ENCODE measurements around the gene CDHR3. TPM values are rescaled to one million over a fixed set of nuclear protein-coding genes. Genes with fewer than 3 reads are reported as not detected.

The CDHR3 gene
- total RNA-seq, 1 experiment from 2014 or later: 19.1 TPM

DNA sequence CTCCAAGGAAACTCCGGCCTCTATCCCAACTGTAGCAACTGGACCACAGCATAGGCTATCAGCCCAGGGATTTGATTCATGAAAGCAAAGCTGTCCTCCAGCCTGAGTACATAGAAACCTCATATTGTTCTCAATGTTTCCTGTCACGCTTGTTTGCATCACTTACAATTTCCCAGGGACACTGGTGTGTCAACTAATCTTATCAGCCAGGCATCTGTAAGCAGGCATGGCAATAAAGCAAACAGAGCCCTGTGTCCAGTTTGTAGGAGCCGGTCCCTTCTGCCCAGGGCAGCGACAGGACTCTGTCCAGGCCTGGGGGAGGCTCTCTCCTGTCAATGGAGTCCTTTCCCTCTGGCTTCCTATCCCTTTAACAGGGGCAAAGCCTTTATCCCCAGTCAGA lies 23.0 kb upstream of the CDHR3 start:
- H3K4me1 Mint-ChIP-seq: peaks cover 19% of the 10 kb centered on the region
- peaks cover 5% of the 10 kb centered on the region; the same call in 1 of the 2 replicates for H3K9me3 Mint-ChIP-seq
- H3K27ac Mint-ChIP-seq: no peak overlapping the region; the same call in 1 of the 2 replicates
- ATAC-seq (no peak), DNase-seq (ENCODE audit: low spot score) (no peak)
- TF ChIP-seq GABPB1 (CRISPR knock-in tag; IDR thresholded peaks at IDR 0.05): peak; percentile 78
- no peak for TF ChIP-seq RORB (CRISPR knock-in tag; IDR thresholded peaks at IDR 0.05)
- TF ChIP-seq ZNF512 (CRISPR knock-in tag; IDR thresholded peaks at IDR 0.05; ENCODE audit: borderline replicate concordance): no peak
- TF ChIP-seq NR3C1 (CRISPR knock-in tag; conservative IDR thresholded peaks at IDR 0.05; ENCODE audit: low read depth): no peak
- no peak overlapping the region for H3K4me3 Mint-ChIP-seq
- H3K27me3 Mint-ChIP-seq (ENCODE audit: low read depth): no peaks in the 10 kb centered on the region
- ChIA-PET POLR2A (no interaction called here), CTCF (interaction anchor here (0.8 kb wide), 1 partner anchor 103 kb away, joined by 3 read pairs; no protein-coding TSS in a partner anchor)
- peaks cover 3% of the 10 kb centered on the region; the same call in 1 of the 2 replicates for H3K36me3 Mint-ChIP-seq

GRCh38 chr7:105941596-105941995 lies 21.5 kb upstream of the CDHR3 start:
- H3K27me3 Mint-ChIP-seq (ENCODE audit: low read depth): no peaks in the 10 kb centered on the region
- no peak for ATAC-seq
- H3K27ac Mint-ChIP-seq: no peak overlapping the region
- ChIA-PET POLR2A (no interaction called here), CTCF (no interaction called here)
- peaks cover 5% of the 10 kb centered on the region; the same call in 1 of the 2 replicates for H3K9me3 Mint-ChIP-seq
- H3K36me3 Mint-ChIP-seq: peaks cover 3% of the 10 kb centered on the region; the same call in 1 of the 2 replicates
- H3K4me1 Mint-ChIP-seq: peaks cover 19% of the 10 kb centered on the region
- TF ChIP-seq ZBTB21 (CRISPR knock-in tag; IDR thresholded peaks at IDR 0.05; ENCODE audit: borderline replicate concordance): no peak
- TF ChIP-seq OVOL2 (CRISPR knock-in tag; IDR thresholded peaks at IDR 0.05; ENCODE audit: borderline replicate concordance): no peak
- TF ChIP-seq ZMAT4 (CRISPR knock-in tag; IDR thresholded peaks at IDR 0.05): no peak
- no peak for TF ChIP-seq ZNF512 (CRISPR knock-in tag; IDR thresholded peaks at IDR 0.05; ENCODE audit: borderline replicate concordance)
- no peak for TF ChIP-seq CBFB (CRISPR knock-in tag; IDR thresholded peaks at IDR 0.05; ENCODE audit: low read depth)
- TF ChIP-seq CREB1 (CRISPR knock-in tag; IDR thresholded peaks at IDR 0.05): no peak
- TF ChIP-seq, protein P1, sequence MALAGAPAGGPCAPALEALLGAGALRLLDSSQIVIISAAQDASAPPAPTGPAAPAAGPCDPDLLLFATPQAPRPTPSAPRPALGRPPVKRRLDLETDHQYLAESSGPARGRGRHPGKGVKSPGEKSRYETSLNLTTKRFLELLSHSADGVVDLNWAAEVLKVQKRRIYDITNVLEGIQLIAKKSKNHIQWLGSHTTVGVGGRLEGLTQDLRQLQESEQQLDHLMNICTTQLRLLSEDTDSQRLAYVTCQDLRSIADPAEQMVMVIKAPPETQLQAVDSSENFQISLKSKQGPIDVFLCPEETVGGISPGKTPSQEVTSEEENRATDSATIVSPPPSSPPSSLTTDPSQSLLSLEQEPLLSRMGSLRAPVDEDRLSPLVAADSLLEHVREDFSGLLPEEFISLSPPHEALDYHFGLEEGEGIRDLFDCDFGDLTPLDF (CRISPR knock-in tag; IDR thresholded peaks at IDR 0.05): no peak
- TF ChIP-seq GRHL2 (CRISPR knock-in tag; IDR thresholded peaks at IDR 0.05; ENCODE audit: insufficient replicate concordance, severe bottlenecking): no peak
- no peak for TF ChIP-seq KAT7 (CRISPR knock-in tag; IDR thresholded peaks at IDR 0.05; ENCODE audit: borderline replicate concordance)
- TF ChIP-seq CREM (CRISPR knock-in tag; IDR thresholded peaks at IDR 0.05): no peak
- no peak for TF ChIP-seq PREB (CRISPR knock-in tag; IDR thresholded peaks at IDR 0.05; ENCODE audit: borderline replicate concordance)
- no peak for TF ChIP-seq ZNF423 (CRISPR knock-in tag; IDR thresholded peaks at IDR 0.05)
- DNase-seq (ENCODE audit: low spot score): no peak
- H3K4me3 Mint-ChIP-seq: no peak overlapping the region

GRCh38 chr7:105943486-105943885 lies 19.6 kb upstream of the CDHR3 start:
- Mint-ChIP-seq H3K27me3 (ENCODE audit: low read depth) (no peaks in the 10 kb centered on the region), H3K4me1 (peaks cover 19% of the 10 kb centered on the region), H3K27ac (no peak overlapping the region), H3K4me3 (no peak overlapping the region), H3K9me3 (peaks cover 5% of the 10 kb centered on the region; the same call in 1 of the 2 replicates), H3K36me3 (peaks cover 3% of the 10 kb centered on the region; the same call in 1 of the 2 replicates)
- POLR2A ChIA-PET: no interaction called here
- CTCF ChIA-PET: no interaction called here
- DNase-seq (ENCODE audit: low spot score) (no peak), ATAC-seq (no peak)
- TF ChIP-seq TP53 (CRISPR knock-in tag; IDR thresholded peaks at IDR 0.05): no peak
- no peak for TF ChIP-seq SOX15 (CRISPR knock-in tag; IDR thresholded peaks at IDR 0.05)
- no peak for TF ChIP-seq ERG (CRISPR knock-in tag; IDR thresholded peaks at IDR 0.05)
- TF ChIP-seq, protein P2, sequence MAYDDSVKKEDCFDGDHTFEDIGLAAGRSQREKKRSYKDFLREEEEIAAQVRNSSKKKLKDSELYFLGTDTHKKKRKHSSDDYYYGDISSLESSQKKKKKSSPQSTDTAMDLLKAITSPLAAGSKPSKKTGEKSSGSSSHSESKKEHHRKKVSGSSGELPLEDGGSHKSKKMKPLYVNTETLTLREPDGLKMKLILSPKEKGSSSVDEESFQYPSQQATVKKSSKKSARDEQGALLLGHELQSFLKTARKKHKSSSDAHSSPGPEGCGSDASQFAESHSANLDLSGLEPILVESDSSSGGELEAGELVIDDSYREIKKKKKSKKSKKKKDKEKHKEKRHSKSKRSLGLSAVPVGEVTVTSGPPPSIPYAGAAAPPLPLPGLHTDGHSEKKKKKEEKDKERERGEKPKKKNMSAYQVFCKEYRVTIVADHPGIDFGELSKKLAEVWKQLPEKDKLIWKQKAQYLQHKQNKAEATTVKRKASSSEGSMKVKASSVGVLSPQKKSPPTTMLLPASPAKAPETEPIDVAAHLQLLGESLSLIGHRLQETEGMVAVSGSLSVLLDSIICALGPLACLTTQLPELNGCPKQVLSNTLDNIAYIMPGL (CRISPR knock-in tag; IDR thresholded peaks at IDR 0.05): no peak
- TF ChIP-seq, protein P3, sequence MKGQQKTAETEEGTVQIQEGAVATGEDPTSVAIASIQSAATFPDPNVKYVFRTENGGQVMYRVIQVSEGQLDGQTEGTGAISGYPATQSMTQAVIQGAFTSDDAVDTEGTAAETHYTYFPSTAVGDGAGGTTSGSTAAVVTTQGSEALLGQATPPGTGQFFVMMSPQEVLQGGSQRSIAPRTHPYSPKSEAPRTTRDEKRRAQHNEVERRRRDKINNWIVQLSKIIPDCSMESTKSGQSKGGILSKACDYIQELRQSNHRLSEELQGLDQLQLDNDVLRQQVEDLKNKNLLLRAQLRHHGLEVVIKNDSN (CRISPR knock-in tag; IDR thresholded peaks at IDR 0.05): no peak
